H9 (cell line): ENCODE measurements around the gene CD58. TPM values are rescaled to one million over a fixed set of nuclear protein-coding genes. Genes with fewer than 3 reads are reported as not detected.
"Not testable (repeated sequence)": the region's sequence is repeated elsewhere in the genome, so short reads cannot be mapped to it uniquely, and the experiment has no call there.

Experiments used
- DNase-seq: peaks from one replicate; pipeline ENCODE4 v3.0.0-alpha.2; 2017
- H2AFZ ChIP-seq: one replicate; pipeline ENCODE4 v1.6.1; 2013; ENCODE audit warnings: mild to moderate bottlenecking, low read length, control low read depth, moderate library complexity
- H2AK5ac ChIP-seq: 2 replicates; pipeline ENCODE4 v1.6.1; 2013; ENCODE audit warnings: low read length, control low read depth, mixed read lengths; ENCODE audit not compliant: insufficient read length
- H2BK120ac ChIP-seq: one replicate; pipeline ENCODE4 v1.6.1; 2013; ENCODE audit warnings: low read depth, mild to moderate bottlenecking, low read length, control low read depth, inconsistent platforms; ENCODE audit not compliant: poor library complexity, severe bottlenecking
- H2BK12ac ChIP-seq: 2 replicates; pipeline ENCODE4 v1.6.1; 2013; ENCODE audit warnings: low read length, control low read depth, mixed read lengths, low read depth; ENCODE audit not compliant: insufficient read length
- H2BK15ac ChIP-seq: 2 replicates; pipeline ENCODE4 v1.6.1; 2013; ENCODE audit warnings: low read depth, low read length, control low read depth
- H2BK20ac ChIP-seq: one replicate; pipeline ENCODE4 v1.6.1; 2013; ENCODE audit warnings: low read depth, mild to moderate bottlenecking, low read length, control low read depth, inconsistent platforms; ENCODE audit not compliant: poor library complexity, severe bottlenecking
- H2BK5ac ChIP-seq: 2 replicates; pipeline ENCODE4 v1.6.1; 2013; ENCODE audit warnings: low read length, control low read depth, mixed read lengths; ENCODE audit not compliant: insufficient read length
- H3K14ac ChIP-seq: 2 replicates; pipeline ENCODE4 v1.6.1; 2013; ENCODE audit warnings: low read length, control low read depth; ENCODE audit not compliant: insufficient read depth
- H3K18ac ChIP-seq: 2 replicates; pipeline ENCODE4 v1.6.1; 2013; ENCODE audit warnings: low read depth, mild to moderate bottlenecking, mixed read lengths, low read length, control low read depth; ENCODE audit not compliant: insufficient read length
- H3K23ac ChIP-seq: 2 replicates; pipeline ENCODE4 v1.6.1; 2013; ENCODE audit warnings: low read length, control low read depth, mixed read lengths, low read depth; ENCODE audit not compliant: insufficient read length
- H3K23me2 ChIP-seq: 2 replicates; pipeline ENCODE4 v1.6.1; 2013; ENCODE audit warnings: low read depth, mild to moderate bottlenecking, mixed read lengths, low read length, control low read depth; ENCODE audit not compliant: insufficient read length, poor library complexity, severe bottlenecking
- H3K27ac ChIP-seq: 2 replicates; pipeline ENCODE4 v1.5.1; 2013; ENCODE audit warnings: low read length, control low read depth, mixed read lengths, low read depth; ENCODE audit not compliant: insufficient read length
- H3K27me3 ChIP-seq: 2 replicates; pipeline ENCODE4 v1.6.1; 2013; ENCODE audit warnings: low read length, control low read depth, inconsistent platforms; ENCODE audit not compliant: insufficient read depth
- H3K4ac ChIP-seq: 2 replicates; pipeline ENCODE4 v1.6.1; 2013; ENCODE audit warnings: low read depth, mild to moderate bottlenecking, control low read depth, inconsistent platforms, low read length, moderate library complexity
- H3K4me1 ChIP-seq: 2 replicates; pipeline ENCODE4 v1.6.1; 2013; ENCODE audit warnings: low read length, control low read depth, inconsistent platforms; ENCODE audit not compliant: insufficient read depth
- H3K4me2 ChIP-seq: 2 replicates; pipeline ENCODE4 v1.6.1; 2013; ENCODE audit warnings: low read length, control low read depth, mixed read lengths; ENCODE audit not compliant: insufficient read length, insufficient read depth
- H3K56ac ChIP-seq: 2 replicates; pipeline ENCODE4 v1.6.1; 2013; ENCODE audit warnings: low read depth, mild to moderate bottlenecking, mixed read lengths, low read length, control low read depth; ENCODE audit not compliant: insufficient read length
- H3K79me1 ChIP-seq: 2 replicates; pipeline ENCODE4 v1.6.1; 2013; ENCODE audit warnings: low read depth, mild to moderate bottlenecking, moderate library complexity, low read length, control low read depth, inconsistent platforms; ENCODE audit not compliant: insufficient read depth, poor library complexity, severe bottlenecking
- H3K79me2 ChIP-seq: 2 replicates; pipeline ENCODE4 v1.6.1; 2013; ENCODE audit warnings: low read length, control low read depth, inconsistent platforms; ENCODE audit not compliant: insufficient read depth
- H3K9ac ChIP-seq: 2 replicates; pipeline ENCODE4 v1.6.1; 2013; ENCODE audit warnings: low read length, control low read depth, mixed read lengths; ENCODE audit not compliant: insufficient read length; ENCODE audit errors: extremely low read depth
- H3K9me3 ChIP-seq: one replicate; pipeline ENCODE4 v1.6.1; 2013; ENCODE audit warnings: low read depth, low read length, inconsistent platforms; ENCODE audit not compliant: control insufficient read depth
- H3T11ph ChIP-seq: one replicate; pipeline ENCODE4 v1.6.1; 2013; ENCODE audit warnings: mild to moderate bottlenecking, low read length, control low read depth, inconsistent platforms
- H4K20me1 ChIP-seq: one replicate; pipeline ENCODE4 v1.6.1; 2013; ENCODE audit not compliant: control insufficient read depth, insufficient read length, insufficient read depth
- H4K5ac ChIP-seq: 2 replicates; pipeline ENCODE4 v1.6.1; 2013; ENCODE audit warnings: low read depth, mild to moderate bottlenecking, mixed read lengths, low read length, control low read depth; ENCODE audit not compliant: insufficient read length
- H4K8ac ChIP-seq: replicated peaks from 2 replicates; pipeline ENCODE4 v1.6.1; 2013; ENCODE audit warnings: low read length, control low read depth, mixed read lengths, low read depth; ENCODE audit not compliant: insufficient read length
- H4K91ac ChIP-seq: 2 replicates; pipeline ENCODE4 v1.6.1; 2013; ENCODE audit warnings: low read depth, mild to moderate bottlenecking, moderate library complexity, mixed read lengths, low read length, control low read depth; ENCODE audit not compliant: insufficient read length
- H3K27ac Mint-ChIP-seq, 3 experiments: 2 replicates in 2 of 3; 3 replicates in 1 of 3; pipeline ENCODE4 v1.8.0; 2020 to 2021; ENCODE audit warnings: mixed read lengths in 3 of 3, mild to moderate bottlenecking in 1 of 3, moderate library complexity in 1 of 3
- H3K27me3 Mint-ChIP-seq: 2 replicates; pipeline ENCODE4 v1.8.0; 2021; ENCODE audit warnings: low read depth, mild to moderate bottlenecking, moderate library complexity, mixed read lengths
- H3K36me3 Mint-ChIP-seq, 3 experiments: 2 replicates in 2 of 3; 3 replicates in 1 of 3; pipeline ENCODE4 v1.8.0; 2020 to 2021; ENCODE audit warnings: low read depth in 3 of 3, mixed read lengths in 3 of 3; ENCODE audit not compliant: insufficient read depth in 1 of 3
- H3K4me1 Mint-ChIP-seq, 2 experiments: 2 replicates each; pipeline ENCODE4 v1.8.0; 2020; ENCODE audit warnings: mixed read lengths in 2 of 2
- H3K4me3 Mint-ChIP-seq, 2 experiments: 2 replicates in 1 of 2; 3 replicates in 1 of 2; pipeline ENCODE4 v1.8.0; 2020 to 2021; ENCODE audit warnings: mild to moderate bottlenecking in 2 of 2, mixed read lengths in 2 of 2, moderate library complexity in 1 of 2
- H3K9me3 Mint-ChIP-seq, 2 experiments: 2 replicates in 1 of 2; 3 replicates in 1 of 2; pipeline ENCODE4 v1.8.0; 2020; ENCODE audit warnings: mild to moderate bottlenecking in 2 of 2, mixed read lengths in 2 of 2, moderate library complexity in 1 of 2
- WGBS: extraction: QIAGEN DNeasy Blood & Tissue Kit; methylation state at CpG from one replicate; pipeline ENCODE4 v1.1.7; 2013; ENCODE audit warnings: missing lambda C conversion rate, low lambda C conversion rate, mixed read lengths; ENCODE audit not compliant: insufficient read length; ENCODE audit errors: extremely low coverage; 5-methylcytosine and 5-hydroxymethylcytosine counted together
- total RNA-seq: library from RNA; stranded (reverse); gene quantifications from 2 replicates; pipeline ENCODE4 v1.2.1, GENCODE V29; 2021

The CD58 gene
- total RNA-seq, 1 experiment from 2014 or later: 4.3 TPM

DNA sequence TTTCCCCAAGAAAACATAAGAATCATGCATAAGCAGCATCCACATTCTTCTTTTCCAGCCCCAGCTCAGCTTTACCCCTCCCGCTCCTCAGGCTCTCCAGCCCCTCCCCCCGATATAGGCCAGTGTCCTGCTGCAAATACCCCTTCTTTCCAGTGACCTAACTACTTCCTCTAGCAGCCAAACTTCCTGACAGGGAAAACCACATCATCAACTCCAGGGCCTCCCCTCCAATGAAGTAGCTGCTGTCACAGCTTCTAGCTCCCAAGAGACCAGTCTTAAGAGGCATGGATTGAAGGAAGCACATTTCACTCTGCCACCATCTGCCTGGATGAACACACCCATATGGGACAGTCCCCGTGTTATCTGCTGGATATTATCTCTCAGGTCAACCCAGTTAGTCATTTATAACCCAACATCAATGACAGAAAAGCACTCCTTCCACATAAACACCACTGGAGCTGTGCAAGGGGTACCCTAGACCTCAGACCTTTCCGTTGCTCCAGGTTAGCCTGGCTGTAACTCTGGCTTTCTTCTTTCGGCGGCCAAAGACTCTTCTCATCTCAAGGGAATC lies 39.1 kb upstream of the CD58 start:
- H3K9me3 Mint-ChIP-seq: not testable (repeated sequence)

DNA sequence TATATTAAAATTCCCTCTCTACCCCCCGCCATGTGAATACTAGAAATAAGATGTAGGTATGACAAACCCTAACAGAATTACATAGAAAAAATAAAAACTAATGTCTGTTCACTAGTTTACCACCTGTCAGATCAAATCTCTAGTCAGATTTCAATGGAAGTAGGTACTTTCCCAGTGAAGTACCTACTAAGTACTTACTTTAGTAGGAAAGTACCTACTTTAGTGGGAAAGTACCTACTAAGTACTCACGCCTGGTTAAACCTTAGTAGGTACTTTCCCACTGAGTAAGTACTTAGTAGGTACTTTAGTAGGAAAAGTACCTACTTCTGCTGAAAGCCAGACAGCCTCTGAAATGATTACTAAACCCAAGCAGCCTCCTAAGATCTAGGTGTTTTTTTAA lies 38.0 kb upstream of the CD58 start:
- H3K9ac ChIP-seq, H3K27me3 ChIP-seq, H2BK120ac ChIP-seq, H3K56ac ChIP-seq, H4K8ac ChIP-seq, H3K4me1 ChIP-seq, DNase-seq, H4K5ac ChIP-seq, H3K14ac ChIP-seq, H3K27ac ChIP-seq, H2AFZ ChIP-seq, H2BK12ac ChIP-seq, H3K9me3 ChIP-seq, H3K9me3 Mint-ChIP-seq, H3K27ac Mint-ChIP-seq, H3K18ac ChIP-seq, H3K79me2 ChIP-seq, H3K23ac ChIP-seq, H3K36me3 Mint-ChIP-seq, H2AK5ac ChIP-seq, H3T11ph ChIP-seq, H4K20me1 ChIP-seq, H3K4ac ChIP-seq, H3K4me2 ChIP-seq, H3K79me1 ChIP-seq, H2BK15ac ChIP-seq, H3K4me3 Mint-ChIP-seq, H2BK5ac ChIP-seq, H3K23me2 ChIP-seq, H3K27me3 Mint-ChIP-seq, H4K91ac ChIP-seq, H2BK20ac ChIP-seq: not testable (repeated sequence)
- WGBS: no CpG with 5 or more reads among the region's 2 CpGs
- peaks cover 38 to 54% of the 10 kb centered on the region in 2 experiments for H3K4me1 Mint-ChIP-seq

More for the DNA sequence above, 39.1 kb upstream of the CD58 start:
- H3K4ac ChIP-seq, H4K5ac ChIP-seq, H3K4me1 ChIP-seq, H3K79me2 ChIP-seq, H3K27me3 Mint-ChIP-seq, H3T11ph ChIP-seq, H3K27me3 ChIP-seq, H3K4me3 Mint-ChIP-seq, H2BK12ac ChIP-seq, H3K9me3 ChIP-seq, H4K20me1 ChIP-seq, H2BK120ac ChIP-seq, H3K27ac ChIP-seq, H3K23ac ChIP-seq, H4K8ac ChIP-seq, H2BK15ac ChIP-seq, H3K18ac ChIP-seq, H3K4me2 ChIP-seq, H3K36me3 Mint-ChIP-seq, H2BK5ac ChIP-seq, H3K14ac ChIP-seq, H2AK5ac ChIP-seq, DNase-seq, H3K23me2 ChIP-seq, H3K9ac ChIP-seq, H3K56ac ChIP-seq, H2BK20ac ChIP-seq, H3K79me1 ChIP-seq, H4K91ac ChIP-seq, H2AFZ ChIP-seq: not testable (repeated sequence)
- H3K27ac Mint-ChIP-seq: peak overlapping the region in 1 of 3 experiments; percentile 20; a peak in 2 of 7 replicates
- H3K4me1 Mint-ChIP-seq: peaks cover 38 to 52% of the 10 kb centered on the region in 2 experiments
- no CpG with 5 or more reads among the region's 6 CpGs for WGBS
